ENCODE data around the gene ADGRA1.
"Not testable (repeated sequence)": the region's sequence is repeated elsewhere in the genome, so short reads cannot be mapped to it uniquely, and the experiment has no call there.

Gene ADGRA1

DNA sequence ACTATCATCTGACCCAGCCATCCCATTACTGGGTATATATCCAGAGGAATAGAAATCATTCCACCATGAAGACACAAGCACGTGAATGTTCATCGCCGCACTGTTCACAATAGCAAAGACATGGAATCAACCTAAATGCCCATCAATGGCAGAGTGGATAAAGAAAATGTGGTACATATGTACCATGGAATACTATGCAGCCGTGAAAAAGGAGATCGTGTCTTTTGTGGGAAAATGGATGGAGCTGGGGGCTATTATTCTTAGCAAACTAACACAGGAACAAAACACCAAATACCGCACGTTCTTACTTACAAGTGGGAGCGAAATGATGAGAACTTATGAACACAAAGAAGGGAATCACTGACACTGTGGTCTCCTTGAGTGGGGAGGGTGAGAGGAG is 62.5 kb downstream of the ADGRA1 start:
- DNase-seq (ENCODE audit: low read depth) = no peak

DNA sequence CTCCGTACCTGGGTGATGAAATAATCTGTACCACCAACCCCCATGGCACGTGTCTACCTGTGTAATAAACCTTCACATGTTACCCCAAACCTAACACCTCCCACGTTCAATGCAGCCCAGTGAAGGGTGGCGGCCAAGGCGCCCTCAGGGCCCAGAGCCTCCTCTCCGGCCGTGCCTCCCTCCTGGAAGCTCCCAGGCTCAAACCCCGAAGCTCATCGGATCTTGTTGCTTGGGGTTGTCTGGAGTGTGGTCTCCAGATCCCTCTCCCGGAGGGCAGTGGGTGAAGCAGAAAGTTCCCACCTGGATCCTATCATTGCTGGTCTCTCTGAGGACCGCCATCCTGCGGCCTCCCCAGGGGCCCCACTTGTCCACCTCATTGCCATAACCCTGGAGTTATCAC is 62.9 kb downstream of the ADGRA1 start:
- DNase-seq (ENCODE audit: low read depth) = no peak

DNA sequence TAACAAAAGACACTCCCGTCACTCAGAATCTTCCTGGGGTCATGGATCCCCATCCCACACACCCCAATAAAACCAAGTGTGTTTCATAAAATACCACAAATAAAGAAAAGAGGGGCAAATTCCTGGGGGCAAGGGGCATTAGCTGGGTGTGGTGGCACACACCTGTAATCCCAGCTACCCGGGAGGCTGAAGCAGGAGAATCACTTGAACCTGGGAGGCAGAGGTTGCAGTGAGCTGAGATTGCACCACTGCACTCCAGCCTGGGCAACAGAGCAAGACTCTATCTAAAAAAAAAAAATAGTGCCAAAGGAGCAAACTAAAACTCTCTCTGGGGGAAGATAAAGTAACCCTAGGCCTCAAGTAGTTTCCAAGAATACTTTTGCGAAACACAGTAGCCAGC is 63.3 kb downstream of the ADGRA1 start:
- DNase-seq (ENCODE audit: low read depth) = not testable (repeated sequence)

DNA sequence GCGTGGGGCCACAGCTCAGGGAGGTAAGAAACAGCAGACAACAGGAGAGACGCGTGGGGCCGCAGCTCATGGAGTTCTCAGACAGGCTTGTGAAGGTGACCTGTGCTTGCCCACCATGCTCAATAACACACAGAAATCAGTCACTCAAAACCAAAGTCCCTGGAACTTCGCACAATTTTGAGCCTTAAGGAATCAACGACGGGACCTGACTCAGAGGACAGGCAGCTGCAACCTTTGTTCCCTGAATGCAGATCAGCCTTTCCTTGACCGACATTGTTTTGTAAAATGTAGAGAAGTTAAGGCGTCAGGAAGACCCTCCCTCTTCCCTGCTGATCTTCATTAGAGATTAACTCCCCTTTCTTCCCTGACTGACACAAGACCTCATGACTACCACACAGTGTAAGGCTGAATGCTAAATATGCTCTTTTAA is 63.8 kb downstream of the ADGRA1 start:
- no peak for DNase-seq (ENCODE audit: low read depth)

DNA sequence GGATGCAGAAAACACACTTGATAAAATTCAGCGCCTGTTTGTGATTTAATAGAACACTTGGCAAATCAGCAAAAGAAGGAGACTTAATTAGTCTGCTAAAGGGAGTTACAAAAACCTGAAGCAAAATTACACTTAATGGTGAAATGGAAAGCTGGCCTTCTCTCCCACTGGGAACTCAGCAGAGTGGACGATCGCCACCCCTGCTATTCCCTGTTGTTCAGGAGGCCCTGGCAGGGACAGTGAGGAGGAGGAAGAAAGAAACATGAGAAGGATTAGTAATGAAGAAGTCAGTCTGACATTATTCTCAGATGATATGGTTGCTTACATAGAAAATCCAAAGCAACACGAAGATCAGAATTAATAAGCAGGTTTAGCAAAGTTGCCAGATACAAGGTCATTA is 66.7 kb downstream of the ADGRA1 start:
- no peak for DNase-seq (ENCODE audit: low read depth)

DNA sequence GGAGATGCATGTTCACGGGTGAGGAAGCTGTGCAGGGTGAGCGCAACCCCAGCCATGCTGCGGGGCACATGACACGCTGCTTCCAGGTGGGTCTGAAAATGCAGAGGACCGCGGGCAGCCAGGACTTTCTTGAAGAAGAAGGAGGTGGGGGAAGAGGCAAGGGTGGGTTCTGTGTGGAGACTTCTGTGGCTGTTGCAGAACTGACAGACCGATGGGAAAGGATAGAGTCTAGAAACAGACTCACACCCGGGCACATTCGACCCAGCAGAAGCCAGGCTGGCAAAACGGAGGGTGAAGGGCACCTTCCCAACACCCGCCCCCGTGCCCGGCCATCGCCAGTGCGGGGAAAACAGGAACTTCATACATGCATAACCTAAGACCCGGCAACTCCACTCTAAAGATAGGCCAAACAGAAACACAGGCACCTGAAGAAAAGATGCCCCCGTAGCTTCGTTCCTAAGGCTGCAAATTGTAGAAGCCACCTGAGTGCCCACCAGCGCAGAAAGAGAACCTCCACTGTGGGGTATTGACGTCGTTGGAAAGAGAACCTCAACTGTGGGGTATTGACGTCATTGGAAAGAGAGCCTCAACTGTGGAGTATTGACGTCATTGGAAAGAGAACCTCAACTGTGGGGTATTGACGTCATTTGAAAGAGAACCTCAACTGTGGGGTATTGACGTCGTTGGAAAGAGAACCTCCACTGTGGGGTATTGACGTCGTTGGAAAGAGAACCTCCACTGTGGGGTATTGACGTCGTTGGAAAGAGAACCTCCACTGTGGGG is 67.5 kb downstream of the ADGRA1 start:
- no peak for DNase-seq (ENCODE audit: low read depth)

DNA sequence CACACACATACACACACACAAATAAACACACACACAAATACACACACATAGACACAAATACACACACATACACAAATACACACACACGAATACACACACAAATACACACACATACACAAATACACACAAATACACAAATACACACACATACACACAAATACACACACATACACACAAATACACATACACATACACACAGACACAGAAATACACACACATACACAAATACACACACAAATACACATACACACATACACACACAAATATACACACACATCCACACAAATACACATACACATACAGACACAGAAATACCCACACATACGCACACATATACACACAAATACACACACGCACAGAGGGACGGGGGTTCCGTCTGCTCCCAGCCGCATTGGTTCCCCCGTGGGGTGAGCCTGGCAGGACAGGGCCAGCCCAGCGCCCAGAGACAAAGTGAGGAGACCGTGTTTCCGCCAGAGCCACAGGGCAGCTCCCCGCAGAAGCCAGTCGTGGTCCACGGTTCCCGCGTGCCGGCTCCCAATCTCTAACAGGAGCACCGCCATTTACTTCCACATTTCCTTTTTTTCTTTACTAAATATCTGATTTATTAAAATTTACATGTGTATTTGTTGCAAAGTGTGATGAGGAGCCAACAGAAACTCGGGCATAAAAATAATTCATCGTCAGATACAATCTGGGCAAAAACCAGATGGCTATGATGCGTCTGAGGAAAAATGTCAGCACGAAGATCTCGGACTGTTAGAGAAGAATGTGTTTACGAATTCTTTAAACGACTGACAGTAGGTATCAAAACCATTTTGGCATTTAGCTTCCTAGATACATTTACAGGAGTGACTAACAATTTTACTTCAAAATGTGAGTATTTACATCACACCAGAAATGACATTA is 69.2 kb downstream of the ADGRA1 start:
- DNase-seq (ENCODE audit: low read depth) = no peak

DNA sequence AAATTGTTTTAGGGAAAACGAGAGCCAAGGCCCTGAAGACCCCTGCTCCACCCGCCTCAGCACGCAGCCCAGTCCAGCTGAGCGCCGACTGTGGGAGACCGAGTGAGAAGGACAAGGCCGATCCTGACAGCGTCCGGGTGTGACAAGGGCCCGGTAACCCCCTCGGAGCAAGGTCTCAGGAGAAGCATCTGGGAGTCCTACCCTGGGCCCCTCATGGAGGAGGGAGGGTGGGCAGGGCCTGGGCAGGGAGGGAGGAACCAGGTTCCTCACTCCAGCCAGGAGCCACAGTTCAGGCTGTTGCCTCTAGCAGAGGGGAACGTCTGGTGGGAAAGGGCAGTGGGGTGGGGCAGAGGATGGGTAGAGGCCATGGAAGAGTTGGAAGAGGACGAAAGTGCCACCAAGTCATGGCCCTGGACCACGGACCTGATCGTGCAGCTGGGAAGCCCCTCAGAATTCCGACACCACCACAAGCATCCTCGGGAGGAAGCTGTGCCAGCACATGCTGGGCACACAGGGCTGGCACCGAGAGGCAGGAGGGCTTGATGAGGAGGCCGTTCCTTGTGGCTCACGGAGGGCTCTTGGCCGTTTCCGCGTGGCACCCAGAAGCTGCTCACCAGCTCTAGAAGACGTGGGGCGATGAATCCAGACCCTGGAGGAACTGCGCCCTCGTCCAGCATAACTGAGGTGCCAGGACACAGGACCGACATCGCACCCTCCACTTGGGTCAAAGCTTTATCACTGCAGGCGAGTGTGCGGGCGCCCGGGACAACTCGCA is 70.1 kb downstream of the ADGRA1 start:
- no peak for DNase-seq (ENCODE audit: low read depth)

DNA sequence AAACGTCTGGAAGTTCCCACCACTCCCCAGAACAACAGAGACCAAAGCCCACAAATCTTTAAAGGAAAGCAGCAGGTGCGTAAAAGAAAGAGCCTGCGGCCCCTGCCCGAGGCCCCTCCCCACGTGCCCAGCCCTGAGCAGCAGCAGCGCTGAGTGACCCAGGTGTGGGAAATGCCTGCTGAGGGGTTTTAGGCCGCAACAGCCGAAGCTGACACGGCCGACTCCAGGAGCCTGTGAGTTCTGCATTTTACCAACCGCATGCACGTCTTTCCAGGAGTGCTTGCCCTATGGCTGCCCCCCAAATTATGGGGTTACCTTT is 70.7 kb downstream of the ADGRA1 start:
- DNase-seq (ENCODE audit: low read depth) = no peak

DNA sequence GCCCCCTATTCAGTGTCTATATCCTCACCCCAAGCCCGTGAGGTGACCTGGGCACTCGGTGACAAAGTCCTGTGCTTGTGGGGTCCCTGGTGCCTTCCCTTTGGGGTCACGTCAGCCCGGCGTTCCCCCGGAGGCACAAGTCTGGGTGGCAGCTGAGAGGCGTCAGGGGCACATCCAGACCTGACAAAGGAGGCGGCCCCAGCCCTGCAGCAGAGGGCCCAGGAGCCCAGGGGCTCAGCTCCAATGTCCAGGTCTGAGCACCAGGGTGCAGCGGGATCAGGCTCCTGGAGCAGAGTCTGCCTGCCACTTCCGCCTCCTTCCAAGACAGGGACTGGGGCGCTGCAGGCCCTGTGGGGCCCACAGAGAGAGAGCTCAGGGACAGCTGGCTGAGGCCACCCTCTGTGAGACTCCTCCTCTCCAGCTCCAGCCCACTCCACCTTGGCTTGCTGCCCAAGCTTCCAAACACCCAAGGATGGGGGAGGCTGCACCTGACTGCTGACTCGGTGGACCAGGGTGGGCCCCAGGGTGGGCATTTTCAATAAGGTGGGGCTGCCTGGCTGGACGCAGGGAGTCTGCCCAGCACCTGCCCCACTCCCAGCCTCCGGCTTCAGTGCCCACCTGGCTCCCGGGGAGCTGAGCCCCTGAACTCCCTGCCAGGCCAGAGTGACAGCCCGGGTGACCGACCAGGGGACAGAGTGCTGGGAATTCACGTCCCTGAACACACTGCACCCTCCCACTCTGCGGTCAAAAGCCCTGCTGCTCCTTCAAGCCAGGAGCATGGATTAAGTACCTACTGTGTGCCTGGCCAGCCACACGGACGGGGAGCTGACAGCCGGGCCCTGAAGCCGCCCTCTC is 71.3 kb downstream of the ADGRA1 start:
- DNase-seq (ENCODE audit: low read depth) = no peak

DNA sequence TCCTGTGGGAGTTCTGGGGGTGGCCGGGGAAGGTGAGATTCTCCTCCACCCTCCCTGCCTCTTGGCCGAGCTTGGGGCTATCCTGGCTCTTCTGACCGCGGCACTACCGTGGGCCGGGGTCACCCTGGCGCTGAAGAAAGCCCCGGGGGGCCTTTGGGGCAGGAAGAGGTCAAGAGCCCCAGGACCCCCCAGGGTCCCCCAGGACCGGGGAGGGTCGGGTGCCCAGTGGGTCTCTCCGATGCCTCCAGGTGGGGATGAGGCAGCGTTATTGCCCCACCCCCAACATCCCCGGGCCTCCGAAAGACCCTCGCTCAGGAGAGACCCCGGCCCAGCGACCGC is 71.9 kb downstream of the ADGRA1 start:
- no peak for DNase-seq (ENCODE audit: low read depth)

DNA sequence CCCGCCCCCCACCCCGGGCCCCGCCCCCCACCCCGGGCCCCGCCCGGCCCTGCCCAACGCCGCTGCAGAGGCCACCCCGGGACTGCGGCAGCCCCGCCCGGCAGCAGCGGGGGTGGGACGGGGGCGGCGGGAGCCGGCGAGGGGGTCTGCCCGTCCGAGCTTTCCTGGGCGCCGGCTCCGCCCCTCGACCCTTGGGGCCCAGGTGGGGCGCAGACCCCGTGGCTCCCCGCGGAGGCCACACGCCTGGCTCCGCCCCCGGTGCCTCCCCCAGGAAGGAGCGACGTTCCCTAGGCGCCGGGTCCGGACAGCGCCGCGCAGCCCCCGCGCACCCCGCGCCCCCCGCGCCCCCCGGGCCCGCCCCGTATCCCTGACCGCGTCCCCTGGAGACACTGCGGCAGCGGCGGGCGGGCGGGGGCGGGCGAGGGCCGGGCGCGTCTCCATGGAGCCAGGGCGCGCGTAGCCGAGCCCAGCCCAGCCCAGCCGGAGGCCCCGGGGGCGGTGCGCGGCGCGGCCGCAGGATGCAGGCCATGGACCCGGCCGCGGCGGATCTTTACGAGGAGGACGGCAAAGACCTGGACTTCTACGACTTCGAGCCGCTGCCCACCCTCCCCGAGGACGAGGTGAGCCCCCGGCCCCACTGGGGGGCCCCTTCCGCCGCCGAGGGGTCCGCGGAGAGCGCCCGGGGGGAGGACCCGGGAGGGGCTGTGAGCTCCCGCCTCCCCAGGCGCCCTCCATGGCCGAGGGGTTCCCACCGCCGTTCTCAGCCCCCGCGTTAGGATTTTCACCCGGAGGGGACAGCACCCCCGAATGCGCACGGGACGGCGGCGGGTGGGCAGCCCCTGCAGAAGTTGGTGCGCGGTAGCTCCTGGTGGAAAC is 72.5 kb downstream of the ADGRA1 start, which contains the start of gene KNDC1:
Gene KNDC1, plus strand, starts transcription at position 270 of the 876 bp plus-strand sequence. Its CDS starts 249 bp downstream, at position 519.
- DNase-seq (ENCODE audit: low read depth) = no peak

DNA sequence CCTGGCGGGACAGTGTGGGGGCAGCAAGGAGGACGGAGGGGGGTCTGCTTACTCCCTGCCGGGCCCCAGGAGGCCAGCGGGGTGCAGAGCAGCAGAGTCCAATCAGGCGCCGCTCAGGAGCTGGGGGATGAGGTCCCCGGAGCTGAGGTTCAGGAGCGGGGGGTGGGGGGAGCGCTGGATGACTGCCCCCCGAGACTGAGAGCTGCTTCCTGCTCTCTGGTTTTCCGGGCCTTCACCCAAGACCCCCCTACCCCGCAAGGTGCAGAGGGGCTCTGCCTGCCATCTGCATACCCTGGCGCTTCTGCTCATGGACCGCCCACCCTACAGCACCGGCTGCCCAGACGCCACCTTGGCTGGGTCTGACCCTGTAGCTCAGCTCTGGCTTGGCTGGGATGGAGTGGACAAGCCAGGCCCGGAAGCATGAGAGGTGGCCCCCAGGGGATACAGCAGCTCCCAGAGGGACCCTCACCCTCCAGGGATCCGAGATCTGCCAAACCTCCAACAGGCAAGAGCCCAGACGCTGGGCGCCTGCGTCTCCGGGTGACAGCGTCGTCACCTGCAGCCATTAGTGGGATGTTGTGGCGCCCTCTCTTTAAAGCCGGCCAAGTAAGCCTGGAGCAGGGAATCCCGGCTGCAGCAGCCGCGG is 73.2 kb downstream of the ADGRA1 start:
- no peak for DNase-seq (ENCODE audit: low read depth)

DNA sequence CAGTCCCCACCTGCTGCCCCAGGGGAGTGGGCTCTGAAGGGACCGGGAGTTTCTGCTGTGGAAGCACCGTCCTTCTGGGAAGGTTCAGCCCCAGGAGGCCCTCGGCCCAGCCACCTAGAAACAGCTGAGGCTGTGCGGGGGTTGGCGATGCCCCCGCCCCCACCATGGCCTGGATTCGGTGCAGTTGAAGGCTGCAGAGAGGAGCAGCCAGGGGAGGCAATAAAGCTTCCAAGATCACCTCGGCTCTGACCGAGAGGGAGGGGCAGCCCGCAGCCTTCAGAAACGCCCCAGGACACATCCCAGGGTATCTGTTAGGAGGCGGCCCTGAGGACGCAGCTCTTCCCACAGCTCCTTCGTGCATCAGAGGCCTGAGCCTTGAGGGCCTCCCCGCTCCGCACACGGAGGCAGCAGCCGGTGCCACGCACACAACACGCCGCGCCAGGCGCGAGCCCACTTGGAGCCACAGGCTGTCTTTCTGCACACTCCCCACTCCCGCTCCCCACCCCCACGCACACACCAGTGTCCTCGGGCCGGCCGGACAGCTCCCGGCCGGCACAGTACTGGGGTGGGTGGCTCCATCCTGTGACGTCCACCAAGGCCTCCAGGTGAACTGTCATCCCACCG is 73.9 kb downstream of the ADGRA1 start:
- no peak for DNase-seq (ENCODE audit: low read depth)

DNA sequence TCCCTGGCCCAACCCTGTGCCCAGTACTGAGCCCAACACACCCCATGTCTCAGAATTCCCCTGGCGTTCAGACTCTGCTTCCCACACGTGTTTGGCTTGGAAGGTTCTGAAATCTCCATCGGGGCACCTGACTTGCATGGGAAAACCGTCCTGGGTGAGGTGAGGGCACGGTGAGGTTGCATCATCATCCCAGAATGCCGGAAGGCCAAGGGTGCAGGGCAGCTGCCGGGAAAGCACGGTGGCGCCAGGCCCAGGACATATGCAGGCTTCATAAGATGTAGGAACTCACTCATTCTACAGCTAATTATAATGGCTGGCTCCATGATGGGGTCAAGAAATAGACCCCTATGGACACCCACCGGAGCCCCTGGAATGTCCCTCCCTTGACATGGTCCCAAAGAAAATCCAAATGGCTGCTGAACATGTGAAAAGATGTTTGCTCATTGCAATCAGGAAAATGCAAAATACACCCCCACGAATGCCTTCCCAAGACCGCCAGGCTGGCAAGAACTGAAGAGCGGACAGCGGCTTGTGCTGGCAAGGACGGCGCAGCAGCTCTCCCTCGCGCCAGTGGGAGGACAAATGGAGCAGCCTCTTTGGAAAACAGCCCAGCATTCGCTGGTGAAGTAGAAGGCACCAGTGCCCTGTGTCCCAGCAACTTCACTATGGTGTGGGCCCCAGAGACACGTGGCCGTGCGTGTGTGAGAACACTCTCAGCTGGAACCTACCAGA is 74.6 kb downstream of the ADGRA1 start:
- no peak for DNase-seq (ENCODE audit: low read depth)

DNA sequence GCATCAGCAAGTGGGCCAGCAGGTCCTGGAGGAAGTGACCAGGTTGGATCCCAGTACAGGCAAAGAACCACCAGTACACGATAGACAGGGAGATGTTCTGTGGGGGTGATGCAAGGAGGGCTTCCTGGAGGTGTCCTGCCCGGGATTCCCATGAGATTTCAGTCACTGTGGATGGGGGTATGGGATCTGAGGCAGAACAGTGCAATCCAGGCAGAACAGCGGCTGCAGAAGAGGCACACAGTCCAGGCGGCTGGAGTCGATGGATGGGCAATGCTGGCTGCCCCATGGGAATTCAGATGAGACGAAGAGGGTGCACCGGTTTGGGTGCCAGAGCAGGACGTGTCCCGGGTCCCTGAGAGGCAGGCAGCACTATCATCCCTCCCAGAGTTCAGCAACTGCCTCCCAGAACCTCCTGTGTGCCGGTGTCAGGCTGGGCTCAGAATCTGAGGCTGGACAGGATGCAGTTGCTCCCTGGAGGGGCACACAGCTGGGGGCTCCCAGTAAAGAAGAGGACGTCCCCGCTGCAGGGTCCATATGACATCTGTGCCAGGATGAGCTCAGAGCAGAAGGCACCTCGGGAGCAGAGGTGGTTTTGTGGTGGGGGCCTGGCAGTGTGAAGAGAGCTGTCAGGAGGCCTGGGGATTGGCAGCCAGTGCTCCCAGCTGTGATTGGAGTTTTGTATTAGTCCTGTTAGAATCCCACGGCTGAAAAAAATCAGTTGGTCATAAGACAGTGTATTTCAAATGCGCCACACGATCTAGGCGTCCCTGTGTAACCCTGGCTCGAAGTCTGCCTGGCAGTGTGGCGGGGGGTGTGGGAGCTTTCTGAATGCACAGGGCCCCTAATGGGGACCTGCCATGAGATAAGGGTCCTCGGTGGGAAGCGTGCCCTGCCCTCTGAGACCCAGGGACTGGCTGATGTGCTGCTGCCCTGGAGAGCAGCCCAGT is 75.5 kb downstream of the ADGRA1 start:
- no peak for DNase-seq (ENCODE audit: low read depth)

DNA sequence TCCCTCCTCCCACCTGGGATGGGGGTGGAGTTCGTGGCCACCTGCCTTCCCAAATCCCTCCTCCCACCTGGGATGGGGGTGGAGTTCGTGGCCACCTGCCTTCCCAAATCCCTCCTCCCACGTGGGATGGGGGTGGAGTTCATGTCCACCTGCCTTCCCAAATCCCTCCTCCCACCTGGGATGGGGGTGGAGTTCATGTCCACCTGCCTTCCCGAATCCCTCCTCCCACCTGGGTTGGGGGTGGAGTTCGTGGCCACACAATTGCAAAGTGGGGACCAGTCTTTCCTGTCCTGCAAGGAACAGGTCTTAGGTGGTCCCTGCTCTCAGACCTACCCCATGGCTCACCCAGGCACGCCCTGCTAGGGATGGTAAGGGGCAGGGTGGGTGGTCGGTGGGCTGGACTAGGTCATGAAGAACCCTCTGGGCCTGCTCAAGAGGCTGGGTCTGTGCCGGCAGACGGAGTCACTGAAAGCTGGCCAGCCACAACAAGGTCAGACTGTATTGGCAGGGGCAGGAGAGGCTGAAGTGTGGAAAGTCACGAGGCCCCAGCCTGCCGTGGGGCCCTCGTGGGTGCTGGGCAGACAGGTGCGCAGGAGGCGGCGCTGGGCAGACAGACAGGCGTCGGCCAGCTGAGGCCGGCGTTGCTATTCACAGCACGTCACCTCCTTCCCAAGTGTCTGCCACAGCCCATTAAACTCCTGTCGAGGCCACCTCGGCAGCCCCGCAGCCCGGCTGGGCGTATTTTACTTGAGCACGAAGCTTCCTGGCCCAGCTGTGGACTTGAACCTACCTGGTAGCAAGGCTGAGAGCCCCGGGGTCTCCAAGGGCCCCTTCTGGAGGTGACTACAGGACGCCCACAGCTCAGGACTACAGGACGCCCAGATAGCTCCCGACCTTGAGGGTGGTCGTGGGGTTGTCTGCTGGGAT is 76.4 kb downstream of the ADGRA1 start:
- DNase-seq (ENCODE audit: low read depth) = no peak

Measured in fibroblast of gingiva (primary cell).